ENCODE measurements around the gene C1orf74. TPM values are rescaled to one million over a fixed set of nuclear protein-coding genes. Genes with fewer than 3 reads are reported as not detected.
"Not testable (repeated sequence)": the region's sequence is repeated elsewhere in the genome, so short reads cannot be mapped to it uniquely, and the experiment has no call there.

C1orf74 gene
- polyA plus RNA-seq, 1 donor = 2.8 TPM

GRCh38 chr1:209805341-209805781 is 21.0 kb upstream of the C1orf74 start:
- no peak for DNase-seq

- DNase-seq = no peak
Observed at GRCh38 chr1:209803568-209803967, 19.2 kb upstream of the C1orf74 start.

DNA sequence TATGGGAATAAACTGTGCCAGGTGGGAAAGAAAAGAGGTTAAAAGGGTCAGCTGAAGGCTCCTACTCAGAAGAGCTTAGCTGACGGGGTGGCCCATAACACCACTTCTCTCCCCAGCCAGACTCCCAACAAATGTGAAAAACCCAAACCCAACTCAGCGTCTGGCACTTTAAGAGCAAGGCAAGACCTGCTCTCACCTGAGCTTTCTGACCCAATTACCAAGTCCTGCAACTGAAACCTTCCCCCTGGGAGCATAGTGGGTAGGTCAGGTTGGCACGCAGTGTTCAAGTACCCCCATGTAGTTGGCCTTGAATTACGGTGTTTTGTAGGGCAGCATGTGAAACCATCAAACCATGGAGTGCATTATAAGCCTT is 18.4 kb upstream of the C1orf74 start:
- DNase-seq = no peak

DNA sequence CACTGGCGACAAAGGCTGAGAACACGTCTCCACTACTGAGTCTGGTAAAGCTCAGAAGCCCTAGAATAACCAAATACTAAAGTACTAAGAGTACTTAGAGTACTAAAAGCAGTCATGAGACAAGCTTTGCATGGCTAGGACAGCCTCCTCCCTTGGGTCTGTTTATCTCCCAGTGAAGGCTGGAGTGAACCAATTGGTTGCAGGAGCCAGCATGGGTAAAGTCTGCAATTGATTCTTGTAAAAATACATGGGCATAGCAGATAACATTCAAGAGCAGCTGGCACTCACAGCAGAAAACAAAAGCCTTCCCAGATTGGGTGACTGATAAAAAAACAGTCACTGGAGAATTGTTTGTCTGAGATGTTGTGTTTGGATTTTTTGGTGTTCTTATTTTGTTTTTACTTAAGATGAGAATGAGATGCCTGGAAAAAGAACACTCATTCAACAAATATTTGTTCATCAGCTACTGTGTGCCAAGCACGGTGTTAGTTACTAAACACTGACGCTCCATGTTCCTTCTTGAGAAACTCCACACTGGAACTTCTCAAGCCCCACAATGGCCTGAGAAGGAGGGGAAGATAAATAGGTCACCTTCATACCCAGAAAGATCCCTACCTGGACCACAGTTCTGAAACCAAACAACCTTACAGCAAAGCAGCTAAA is 17.9 kb upstream of the C1orf74 start:
- no peak for DNase-seq

DNA sequence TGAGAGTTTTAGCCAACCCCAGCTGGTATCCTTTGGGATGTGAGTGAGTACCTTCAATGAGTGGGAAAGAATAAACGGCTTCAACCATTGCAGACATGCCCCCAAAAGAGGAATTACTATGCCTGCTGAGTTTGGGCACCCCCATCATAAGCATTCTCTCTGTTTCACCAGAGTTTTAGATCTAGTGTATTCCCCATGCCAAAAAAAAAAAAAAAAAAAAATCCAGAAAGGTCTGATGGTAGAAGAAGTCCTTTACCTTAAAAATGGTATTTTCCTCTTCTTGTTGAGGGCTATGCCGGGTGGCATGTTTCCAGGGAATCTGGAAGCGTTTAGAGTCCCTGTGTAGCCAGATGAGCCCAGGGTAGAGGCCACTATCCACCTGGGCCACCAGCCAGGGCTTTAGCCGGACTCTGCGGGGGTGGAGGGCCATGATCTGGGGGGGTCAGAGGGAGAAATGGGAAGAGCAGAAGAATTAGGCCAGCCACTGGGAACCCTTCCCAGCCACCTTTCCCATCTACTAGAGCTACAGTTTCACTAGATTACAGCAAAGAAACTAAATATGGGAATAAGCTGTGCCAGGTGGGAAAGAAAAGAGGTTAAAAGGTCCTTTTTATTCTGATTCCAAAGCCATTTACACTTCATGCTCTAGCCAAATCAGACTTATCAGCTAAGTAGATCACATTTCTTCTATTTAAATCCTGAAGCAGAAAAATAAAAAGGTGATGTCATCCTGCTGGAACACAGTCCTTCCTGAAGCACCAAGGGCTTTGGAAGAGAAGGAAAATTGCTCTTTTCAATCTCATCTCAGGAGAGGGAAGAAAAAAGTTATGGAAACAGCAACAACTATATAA is 16.9 kb upstream of the C1orf74 start:
- DNase-seq = peak; percentile 51

GRCh38 chr1:209797978-209798639 is 13.8 kb upstream of the C1orf74 start:
- no peak for DNase-seq

DNA sequence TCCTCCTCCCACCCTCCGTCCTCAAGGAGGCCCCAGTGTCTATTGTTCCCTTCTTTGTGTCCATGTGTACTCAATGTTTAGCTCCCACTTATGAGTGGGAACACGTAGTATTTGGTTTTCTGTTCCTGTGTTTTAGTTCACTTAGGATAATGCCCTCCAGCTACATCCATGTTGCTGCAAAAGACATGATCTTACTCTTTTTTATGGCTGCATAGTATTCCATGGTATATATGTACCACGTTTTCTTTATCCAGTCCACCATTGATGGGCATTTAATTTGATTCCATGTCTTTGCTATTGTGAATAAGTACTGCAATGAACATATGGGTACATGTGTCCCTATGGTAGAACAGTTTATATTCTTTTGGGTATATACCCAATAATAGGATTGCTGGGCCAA is 9.4 kb upstream of the C1orf74 start:
- DNase-seq = not testable (repeated sequence)

- no peak for DNase-seq
Observed at GRCh38 chr1:209791920-209792319, 7.6 kb upstream of the C1orf74 start.

DNA sequence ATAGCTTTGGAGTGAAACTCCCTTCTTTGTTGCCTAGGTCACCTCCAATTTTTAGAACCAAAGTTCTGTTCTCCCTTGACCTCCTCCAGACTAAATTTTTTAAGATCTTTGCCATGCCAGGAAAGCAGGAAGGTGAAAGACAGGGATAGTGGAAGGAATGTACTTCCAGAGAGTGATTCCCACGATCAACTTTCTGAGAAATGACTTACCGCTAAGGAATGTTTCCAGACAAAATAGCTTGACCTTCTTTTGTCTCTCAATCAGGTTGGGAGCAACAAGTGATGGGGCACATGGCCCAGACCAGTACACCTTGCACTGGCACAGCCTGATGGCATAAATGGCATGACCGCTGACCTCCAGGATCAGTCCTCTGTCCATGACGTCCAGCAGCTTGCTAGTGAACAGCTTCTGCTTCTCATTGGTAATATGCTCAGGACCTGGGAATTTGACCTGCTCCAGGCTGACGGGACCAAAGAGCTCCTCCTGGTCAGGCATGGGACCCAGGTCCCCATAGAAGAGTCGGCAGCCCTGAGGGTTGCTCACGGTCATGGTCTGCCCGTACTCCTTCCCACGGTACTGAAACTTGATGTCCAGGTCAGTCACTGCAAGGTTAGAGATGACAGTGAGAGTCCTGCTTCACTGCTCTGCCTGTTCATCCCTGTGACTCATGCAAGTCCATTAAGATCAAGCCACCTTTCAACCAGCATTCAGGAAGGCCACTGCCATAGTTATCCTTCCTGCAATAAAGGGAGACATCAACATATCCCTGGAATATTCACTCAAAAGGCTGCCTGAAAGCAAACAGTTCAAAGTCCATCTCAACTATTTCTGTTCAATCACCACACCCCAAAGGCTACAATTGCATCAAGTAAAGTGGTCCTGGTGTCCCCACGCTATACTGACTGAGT is 6.2 kb upstream of the C1orf74 start:
- no peak for DNase-seq

DNA sequence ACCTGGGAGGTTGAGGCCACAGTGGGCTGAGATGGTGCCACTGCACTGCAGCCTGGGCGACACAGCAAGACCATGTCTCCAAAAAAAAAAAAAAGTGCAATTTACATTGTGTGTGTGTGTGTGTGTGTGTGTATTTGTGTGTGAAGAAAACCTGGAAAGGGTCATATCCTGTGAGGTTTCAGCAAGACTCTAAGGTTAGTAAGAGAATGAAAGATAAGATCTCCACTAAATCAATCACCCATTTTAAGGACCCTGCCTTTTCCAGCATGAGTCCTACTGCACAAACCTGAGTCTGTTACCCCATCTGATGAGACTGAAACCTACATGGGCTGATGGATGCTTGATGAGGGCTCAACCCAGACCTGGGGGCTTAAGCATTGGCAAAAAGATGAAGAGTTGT is 4.9 kb upstream of the C1orf74 start:
- DNase-seq = no peak

DNA sequence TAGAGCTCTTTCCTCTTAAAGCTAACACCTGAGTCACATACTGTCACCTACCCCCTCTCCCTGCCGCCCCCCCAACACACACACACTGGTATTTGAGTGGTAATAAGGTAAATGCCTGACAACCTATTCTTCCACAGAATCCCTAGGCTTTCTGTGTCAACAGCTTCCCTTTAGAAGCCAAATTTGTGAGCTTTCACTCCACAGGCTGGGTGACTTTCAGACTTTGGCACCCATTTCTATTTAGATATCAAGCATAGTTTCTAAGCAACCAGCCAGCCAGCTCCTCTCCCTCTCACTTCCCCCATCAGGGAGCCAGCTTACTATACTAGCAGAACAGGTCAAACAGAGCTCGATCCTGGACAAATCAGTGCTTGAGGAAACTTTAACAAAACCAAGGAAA is 3.2 kb upstream of the C1orf74 start:
- no peak for DNase-seq

- no peak for DNase-seq
Observed at GRCh38 chr1:209786146-209786545, 1.8 kb upstream of the C1orf74 start.

DNA sequence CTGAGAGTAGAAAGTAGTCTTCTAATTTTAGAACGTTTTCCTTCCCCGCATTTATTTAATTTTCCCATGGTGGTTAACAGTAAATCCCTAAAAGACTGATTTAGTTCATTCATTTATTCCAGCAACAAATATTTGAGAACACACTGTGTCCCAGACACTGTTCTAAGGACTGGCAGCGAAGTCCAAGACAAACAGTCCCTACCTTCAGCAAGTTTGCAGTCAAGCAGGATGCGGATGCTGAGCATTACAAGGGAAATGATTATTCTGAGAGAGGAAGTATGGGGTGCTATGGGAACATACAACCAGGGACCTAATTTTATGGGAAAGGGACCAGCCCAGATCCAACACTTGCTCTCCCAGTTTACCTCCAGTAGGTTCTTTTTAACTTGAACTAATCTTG is 1.2 kb upstream of the C1orf74 start:
- no peak for DNase-seq

DNA sequence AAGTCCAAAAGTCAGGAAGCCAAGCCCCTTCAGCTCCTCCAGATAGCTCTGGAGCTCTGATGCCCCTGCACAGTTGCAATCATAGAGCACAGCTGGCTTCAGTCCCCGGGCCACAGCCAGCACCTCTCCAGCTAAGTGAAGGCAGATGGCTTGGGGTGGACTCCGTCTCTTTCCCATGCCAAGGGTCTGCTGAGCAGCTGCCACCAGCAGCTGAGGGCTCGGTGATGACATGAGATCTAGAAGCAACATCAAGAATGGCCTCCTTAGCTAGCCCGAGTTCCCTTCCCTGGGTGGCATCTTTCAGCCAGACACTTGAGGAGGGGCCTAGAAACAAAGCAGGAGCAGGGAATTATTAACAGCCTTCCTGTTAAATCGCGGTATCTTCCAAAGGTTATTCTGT is 973 bp downstream of the C1orf74 start:
- DNase-seq = no peak

- no peak for DNase-seq
Observed at GRCh38 chr1:209780268-209780667, 4.1 kb downstream of the C1orf74 start.

- DNase-seq = no peak
Observed at GRCh38 chr1:209778102-209778501, 6.3 kb downstream of the C1orf74 start.

- no peak for DNase-seq
Observed at GRCh38 chr1:209777587-209777986, 6.8 kb downstream of the C1orf74 start.

- DNase-seq = no peak
Observed at GRCh38 chr1:209775678-209776077, 8.7 kb downstream of the C1orf74 start.

GRCh38 chr1:209774592-209774991 is 9.8 kb downstream of the C1orf74 start:
- no peak for DNase-seq

DNA sequence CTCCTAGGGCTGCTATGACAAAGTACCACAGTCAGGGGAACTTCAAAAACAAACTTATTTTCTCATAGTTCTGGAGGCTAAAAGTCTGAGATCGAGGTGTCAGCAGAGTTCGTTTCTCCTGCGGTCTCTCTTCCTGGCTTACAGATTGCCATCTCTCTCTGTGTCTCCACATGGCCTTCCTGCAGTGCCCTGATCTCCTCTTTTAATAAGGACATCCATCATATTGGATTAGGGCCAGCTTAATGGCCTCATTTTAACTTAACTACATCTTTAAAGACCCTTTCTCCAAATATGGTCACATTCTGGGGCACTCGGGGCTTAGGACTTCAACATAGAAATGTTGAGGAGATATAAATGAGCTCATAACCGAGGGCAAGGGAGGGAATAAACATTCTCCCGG is 12.2 kb downstream of the C1orf74 start:
- no peak for DNase-seq

- DNase-seq = no peak
Observed at GRCh38 chr1:209770636-209771415, 13.5 kb downstream of the C1orf74 start.

GRCh38 chr1:209769971-209770370 is 14.4 kb downstream of the C1orf74 start:
- no peak for DNase-seq
